ENCODE measurements around the gene UBAP1. TPM values are rescaled to one million over a fixed set of nuclear protein-coding genes. Genes with fewer than 3 reads are reported as not detected.
"Not testable (repeated sequence)": the region's sequence is repeated elsewhere in the genome, so short reads cannot be mapped to it uniquely, and the experiment has no call there.

UBAP1 gene
- total RNA-seq, 1 donor from 2014 or later: 40.6 TPM

- intact Hi-C loops (cut with DNase I): loop anchor here (5.0 to 10.0 kb wide), 7 partner anchors 76 to 436 kb away; partner anchors contain the start of genes DCAF12, UBAP1 and UBE2R2
- DNase-seq (ENCODE audit: low spot score): peak; percentile 84
These were observed 74.6 kb downstream of the UBAP1 start for GRCh38 chr9:34253460-34253837.

- DNase-seq (ENCODE audit: low spot score): no peak
- intact Hi-C loops (cut with DNase I): loop anchor here (2.0 to 10.0 kb wide), 8 partner anchors 77 to 437 kb away; partner anchors contain the start of genes DCAF12, UBAP1 and UBE2R2
These were observed 75.5 kb downstream of the UBAP1 start for GRCh38 chr9:34254141-34254913.

GRCh38 chr9:34254966-34255825 is 76.4 kb downstream of the UBAP1 start:
- intact Hi-C loops (cut with DNase I): loop anchor here (2.0 to 10.0 kb wide), 8 partner anchors 78 to 438 kb away; partner anchors contain the start of genes DCAF12, UBAP1 and UBE2R2

GRCh38 chr9:34256104-34256503 is 77.3 kb downstream of the UBAP1 start:
- intact Hi-C loops (cut with DNase I): loop anchor here (10.0 kb wide), 1 partner anchor 331 kb away; no protein-coding TSS in a partner anchor
- no peak for DNase-seq (ENCODE audit: low spot score)

More at GRCh38 chr9:34254966-34255825, 76.4 kb downstream of the UBAP1 start:
- DNase-seq (ENCODE audit: low spot score): no peak

GRCh38 chr9:34256987-34257585 is 78.2 kb downstream of the UBAP1 start:
- intact Hi-C loops (cut with DNase I): loop anchor here (10.0 kb wide), 1 partner anchor 332 kb away; no protein-coding TSS in a partner anchor
- DNase-seq (ENCODE audit: low spot score): no peak

GRCh38 chr9:34259315-34259714 is 80.5 kb downstream of the UBAP1 start:
- no peak for DNase-seq (ENCODE audit: low spot score)
- intact Hi-C loops (cut with DNase I): loop anchor here (10.0 kb wide), 1 partner anchor 335 kb away; no protein-coding TSS in a partner anchor

GRCh38 chr9:34262971-34263370 is 84.1 kb downstream of the UBAP1 start:
- no peak for DNase-seq (ENCODE audit: low spot score)
- intact Hi-C loops (cut with DNase I): no loop called here

- DNase-seq (ENCODE audit: low spot score): no peak
- intact Hi-C loops (cut with DNase I): no loop called here
These were observed 88.8 kb downstream of the UBAP1 start for GRCh38 chr9:34267660-34268059.

- intact Hi-C loops (cut with DNase I): no loop called here
- no peak for DNase-seq (ENCODE audit: low spot score)
These were observed 92.6 kb downstream of the UBAP1 start for GRCh38 chr9:34271265-34272006.

GRCh38 chr9:34272101-34272541 is 93.3 kb downstream of the UBAP1 start:
- DNase-seq (ENCODE audit: low spot score): no peak
- intact Hi-C loops (cut with DNase I): no loop called here

GRCh38 chr9:34273588-34273987 is 94.7 kb downstream of the UBAP1 start:
- intact Hi-C loops (cut with DNase I); DNase-seq (ENCODE audit: low spot score): not testable (repeated sequence)

- intact Hi-C loops (cut with DNase I): no loop called here
- DNase-seq (ENCODE audit: low spot score): no peak
These were observed 97.0 kb downstream of the UBAP1 start for GRCh38 chr9:34275811-34276210.

GRCh38 chr9:34276772-34277171 is 97.9 kb downstream of the UBAP1 start:
- intact Hi-C loops (cut with DNase I): no loop called here
- DNase-seq (ENCODE audit: low spot score): no peak

- intact Hi-C loops (cut with DNase I): no loop called here
These were observed 100.6 kb downstream of the UBAP1 start for GRCh38 chr9:34279411-34279810.

GRCh38 chr9:34282096-34282495 is 103.3 kb downstream of the UBAP1 start:
- DNase-seq (ENCODE audit: low spot score): no peak
- intact Hi-C loops (cut with DNase I): no loop called here

More at GRCh38 chr9:34279411-34279810, 100.6 kb downstream of the UBAP1 start:
- no peak for DNase-seq (ENCODE audit: low spot score)

GRCh38 chr9:34289159-34289558 is 110.3 kb downstream of the UBAP1 start:
- DNase-seq (ENCODE audit: low spot score): no peak
- intact Hi-C loops (cut with DNase I): no loop called here

- intact Hi-C loops (cut with DNase I): no loop called here
- no peak for DNase-seq (ENCODE audit: low spot score)
These were observed 112.2 kb downstream of the UBAP1 start for GRCh38 chr9:34291023-34291422.

- intact Hi-C loops (cut with DNase I): no loop called here
- DNase-seq (ENCODE audit: low spot score): no peak
These were observed 112.6 kb downstream of the UBAP1 start for GRCh38 chr9:34291423-34291822.

GRCh38 chr9:34292552-34292951 is 113.7 kb downstream of the UBAP1 start:
- intact Hi-C loops (cut with DNase I): no loop called here
- DNase-seq (ENCODE audit: low spot score): no peak
